GM19193 (cell line): Measurements from ENCODE around the gene SLC6A3.

ENCODE experiments used
- POLR2A ChIP-seq: IDR thresholded peaks from 4 replicates; pipeline ENCODE4 v1.6.1; 2011; ENCODE audit not compliant: insufficient read depth, insufficient read length; ENCODE audit errors: extremely low read depth

Gene SLC6A3

GRCh38 chr5:1460054-1460682, 14.9 kb upstream of the SLC6A3 start:
- TF ChIP-seq POLR2A, result peak; percentile 31

GRCh38 chr5:1453613-1454012, 8.4 kb upstream of the SLC6A3 start:
- TF ChIP-seq POLR2A, result no peak

GRCh38 chr5:1449081-1449630, 3.9 kb upstream of the SLC6A3 start:
- TF ChIP-seq POLR2A, result no peak

GRCh38 chr5:1448511-1449011, 3.3 kb upstream of the SLC6A3 start:
- no peak for TF ChIP-seq POLR2A

- TF ChIP-seq POLR2A, result no peak
These were observed 2.6 kb upstream of the SLC6A3 start for GRCh38 chr5:1447671-1448361.

- TF ChIP-seq POLR2A, result no peak
These were observed 1.5 kb upstream of the SLC6A3 start for GRCh38 chr5:1446602-1447343.

GRCh38 chr5:1445689-1446601, 705 bp upstream of the SLC6A3 start:
- TF ChIP-seq POLR2A, result no peak

- TF ChIP-seq POLR2A, result no peak
These were observed 665 bp downstream of the SLC6A3 start for GRCh38 chr5:1444361-1445189.

- no peak for TF ChIP-seq POLR2A
These were observed 1.3 kb downstream of the SLC6A3 start for GRCh38 chr5:1443991-1444360.

GRCh38 chr5:1443171-1443570, 2.1 kb downstream of the SLC6A3 start:
- no peak for TF ChIP-seq POLR2A

- TF ChIP-seq POLR2A, result no peak
These were observed 2.8 kb downstream of the SLC6A3 start for GRCh38 chr5:1442222-1443145.

GRCh38 chr5:1441166-1441865, 3.9 kb downstream of the SLC6A3 start:
- no peak for TF ChIP-seq POLR2A

- TF ChIP-seq POLR2A, result no peak
These were observed 5.1 kb downstream of the SLC6A3 start for GRCh38 chr5:1440098-1440493.
